GM21619 (cell line): ENCODE data around the gene BCL7B.
"Not testable (repeated sequence)": the region's sequence is repeated elsewhere in the genome, so short reads cannot be mapped to it uniquely, and the experiment has no call there.

ENCODE experiments used
- ATAC-seq: cut with Tn5 transposase; IDR thresholded peaks from one replicate; pipeline ENCODE4 v1.9.1; 2021; ENCODE audit not compliant: unreplicated experiment

BCL7B gene

GRCh38 chr7:73573276-73573675 is 15.8 kb upstream of the BCL7B start:
- ATAC-seq = no peak

DNA sequence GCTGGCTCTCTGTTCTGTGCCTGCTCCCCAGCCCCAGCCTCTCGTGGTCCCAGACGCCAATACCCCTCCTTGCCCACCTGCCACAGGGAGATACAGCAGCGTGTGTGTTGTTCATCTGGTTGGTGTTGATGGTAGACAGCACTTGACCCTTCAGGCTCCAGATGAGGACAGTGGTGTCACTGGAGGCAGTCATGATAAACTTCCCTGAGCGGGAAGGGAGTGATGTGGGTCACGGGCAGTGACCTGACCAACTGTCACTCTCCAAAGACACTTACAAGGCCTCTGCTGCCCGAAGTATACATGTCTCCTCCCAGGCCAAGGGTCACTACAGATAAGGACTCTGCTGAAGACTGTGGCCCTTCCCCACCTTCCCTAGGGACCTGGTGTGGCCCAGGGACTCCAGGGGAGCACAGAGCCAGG is 15.3 kb upstream of the BCL7B start:
- ATAC-seq = no peak

DNA sequence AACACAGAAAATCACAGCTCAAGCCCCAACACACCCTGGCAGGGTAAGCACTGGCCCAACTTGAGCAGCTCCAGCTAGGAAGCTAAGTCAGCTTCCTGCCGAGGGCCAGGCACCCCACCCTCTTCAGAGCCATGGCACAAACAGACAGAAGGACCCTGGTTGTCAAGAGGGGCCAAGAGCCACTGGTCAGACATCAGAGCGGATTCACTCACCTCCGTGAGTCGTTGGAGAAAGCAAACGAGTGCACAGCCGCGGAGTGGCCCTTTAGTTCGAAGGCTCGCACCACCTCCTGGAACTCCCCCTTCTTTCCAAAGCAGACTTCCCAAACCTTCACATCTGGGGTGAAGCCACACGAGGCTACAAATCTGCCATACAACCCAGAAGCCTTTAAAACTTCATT is 13.5 kb upstream of the BCL7B start:
- ATAC-seq = no peak

DNA sequence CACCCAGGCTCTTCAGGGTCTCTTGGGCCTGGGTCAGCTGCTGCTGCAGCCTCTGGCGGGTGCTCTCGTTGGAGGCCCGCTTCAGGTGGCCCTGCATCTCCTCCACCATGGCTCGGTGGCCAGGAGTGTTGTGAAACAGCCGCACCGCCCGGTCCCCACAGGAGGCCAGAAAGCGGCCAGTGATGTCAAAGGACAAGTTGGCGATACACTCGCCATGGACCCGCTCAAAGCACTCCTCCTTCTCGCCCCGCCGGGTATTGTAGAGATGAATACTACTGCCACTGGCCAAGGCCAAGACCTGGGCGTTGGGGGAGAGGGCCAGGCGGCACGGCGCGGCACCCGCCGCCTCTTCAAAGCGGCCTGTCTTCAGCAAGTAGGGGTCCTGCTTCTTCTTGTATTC is 13.0 kb upstream of the BCL7B start:
- no peak for ATAC-seq

- ATAC-seq = no peak
These were observed 11.6 kb upstream of the BCL7B start for GRCh38 chr7:73569042-73569608.

GRCh38 chr7:73567846-73568685 is 10.6 kb upstream of the BCL7B start:
- ATAC-seq = no peak

DNA sequence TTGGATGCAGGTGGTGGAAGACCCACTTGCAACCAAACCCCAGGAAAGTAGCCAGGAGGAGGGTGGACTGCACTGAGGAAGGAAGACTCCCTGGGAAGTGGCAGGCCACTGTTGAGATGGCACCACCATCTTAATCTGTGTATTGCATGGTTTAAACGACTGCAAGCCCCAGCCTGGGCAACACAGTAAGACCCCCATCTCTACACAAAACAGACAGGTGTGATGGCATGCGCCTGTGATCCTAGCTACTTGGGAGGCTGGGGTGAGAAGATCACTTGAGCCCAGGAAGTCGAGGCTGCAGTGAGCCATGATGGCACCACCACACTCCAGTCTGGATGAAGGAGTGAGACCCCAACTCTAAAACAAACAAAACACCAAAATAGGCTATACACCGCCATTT is 9.7 kb upstream of the BCL7B start:
- no peak for ATAC-seq

DNA sequence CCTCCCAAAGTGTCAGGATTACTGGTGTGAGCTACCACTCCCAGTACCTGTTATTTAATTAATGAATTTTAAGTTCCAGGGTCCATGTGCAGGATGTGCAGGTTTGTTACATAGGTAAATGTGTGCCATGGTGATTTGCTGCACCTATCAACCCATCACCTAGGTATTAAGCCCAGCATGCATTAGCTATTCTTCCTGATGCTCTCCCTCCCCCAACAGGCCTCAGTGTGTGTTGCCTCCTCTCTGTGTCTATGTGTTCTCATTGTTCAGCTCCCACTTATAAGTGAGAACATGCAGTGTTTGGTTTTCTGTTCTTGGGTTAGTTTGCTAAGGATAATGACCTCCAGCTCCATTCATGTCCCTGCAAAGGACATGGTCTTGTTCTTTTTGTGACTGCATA is 8.9 kb upstream of the BCL7B start:
- not testable (repeated sequence) for ATAC-seq

DNA sequence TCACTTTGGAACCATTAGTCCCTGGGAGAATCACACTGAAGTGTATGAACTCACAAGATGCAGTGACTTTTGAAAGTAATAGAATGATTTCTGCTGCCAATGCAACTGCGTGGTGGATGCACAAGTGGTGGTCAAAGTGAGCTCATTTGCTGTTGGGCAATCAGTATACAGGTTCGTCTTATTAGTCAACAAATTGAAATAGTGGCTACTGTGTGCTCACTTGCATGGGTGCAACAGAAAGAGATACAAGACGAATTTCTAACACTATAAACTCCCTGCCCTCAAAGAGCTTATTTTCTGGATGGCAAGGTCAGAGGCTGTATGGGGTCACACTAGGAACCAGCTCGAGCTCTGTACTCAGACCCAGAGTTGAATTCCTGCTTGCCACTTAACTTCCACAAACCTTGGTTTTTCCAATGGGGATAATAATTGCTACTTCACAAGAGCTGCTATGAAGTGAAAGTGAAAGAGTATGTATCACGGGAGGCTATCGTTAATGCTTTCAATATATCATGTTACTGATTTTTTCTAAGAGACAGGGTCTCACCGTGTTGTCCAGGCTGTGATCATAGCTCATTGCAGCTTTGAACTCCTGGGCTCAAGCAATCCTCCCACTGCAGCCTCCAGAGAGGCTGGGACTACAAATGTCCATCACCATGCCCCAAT is 8.3 kb upstream of the BCL7B start:
- ATAC-seq = no peak

DNA sequence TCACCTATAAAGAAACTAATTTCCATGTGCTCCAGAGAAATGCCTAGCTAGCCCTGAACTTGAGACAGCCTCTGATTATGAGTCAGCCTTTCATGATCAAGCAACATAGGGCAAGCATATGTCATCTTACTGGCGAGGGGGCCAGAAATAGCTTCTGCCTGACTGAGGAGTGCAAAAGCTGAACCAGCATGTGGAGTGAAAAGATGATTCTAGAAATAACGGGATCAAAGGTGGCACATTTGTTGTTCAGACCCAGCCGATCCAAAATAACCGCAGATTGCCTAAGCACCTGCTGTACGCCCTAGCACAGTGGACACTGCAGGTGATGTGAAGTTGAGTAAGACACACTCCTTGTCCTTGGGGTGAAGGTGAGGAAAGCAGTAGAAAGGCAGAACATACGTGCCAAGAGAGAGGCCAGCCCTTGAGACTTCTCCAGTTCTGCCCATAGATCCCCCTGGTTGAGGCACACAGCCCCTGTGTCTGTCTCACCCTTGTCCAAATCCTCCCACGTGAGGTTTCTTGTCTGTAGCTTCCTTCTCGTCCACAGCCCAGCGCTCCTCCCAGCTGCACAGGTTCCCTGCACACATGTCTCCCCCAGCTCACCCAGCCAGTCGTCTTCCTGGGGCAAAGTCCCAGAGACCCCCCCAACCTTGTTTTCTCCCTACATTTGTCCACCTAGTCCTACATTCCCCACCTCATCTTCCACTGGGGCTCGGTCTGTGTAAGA is 2.8 kb upstream of the BCL7B start:
- ATAC-seq = no peak

GRCh38 chr7:73557108-73557396 is 438 bp downstream of the BCL7B start:
- ATAC-seq = peak; percentile 90

DNA sequence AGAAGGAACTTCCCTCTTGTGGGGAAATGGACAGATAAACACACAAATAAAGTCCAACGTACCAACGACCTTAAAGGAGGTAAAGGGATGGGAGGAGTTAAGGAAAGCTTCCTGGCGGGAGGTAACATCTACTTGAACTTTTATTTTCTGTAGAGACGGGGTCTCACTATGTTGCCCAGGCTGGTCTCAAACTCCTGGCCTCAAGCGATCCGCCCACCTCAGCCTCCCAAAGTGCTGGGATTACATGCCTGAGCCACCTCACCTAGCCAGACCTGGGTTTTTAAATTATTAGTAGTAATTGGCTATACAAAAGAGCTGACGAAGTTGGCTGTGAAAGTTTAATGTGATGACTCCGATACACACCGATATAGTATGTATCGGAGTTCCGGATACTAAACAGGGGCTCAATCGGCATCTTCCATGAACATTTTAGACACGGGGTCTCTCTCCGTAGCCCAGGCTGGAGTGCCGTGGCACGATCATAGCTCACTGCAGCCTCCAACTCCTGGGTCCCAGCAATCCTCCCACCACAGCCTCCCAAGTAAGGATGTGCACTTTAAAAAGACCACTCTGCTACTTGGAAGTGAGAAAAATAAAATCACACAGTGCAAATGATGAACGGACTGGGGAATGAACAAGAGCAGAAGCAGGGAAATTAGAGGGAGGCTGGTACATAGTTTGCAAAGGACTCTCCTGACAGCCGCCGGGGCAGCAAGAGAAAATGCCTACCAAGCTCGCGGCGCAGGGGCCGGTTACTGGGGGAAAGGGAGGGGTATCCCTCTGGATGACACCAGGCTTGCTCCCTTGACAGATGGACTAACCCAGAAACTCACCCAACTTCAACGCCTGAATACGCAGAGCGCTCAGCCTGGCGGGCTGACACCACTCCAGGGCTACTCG is 1.0 kb downstream of the BCL7B start:
- no peak for ATAC-seq

GRCh38 chr7:73555411-73555982 is 2.0 kb downstream of the BCL7B start:
- no peak for ATAC-seq

GRCh38 chr7:73550093-73550492 is 7.4 kb downstream of the BCL7B start:
- not testable (repeated sequence) for ATAC-seq

GRCh38 chr7:73549176-73549575 is 8.3 kb downstream of the BCL7B start:
- ATAC-seq = no peak

- ATAC-seq = no peak
These were observed 9.6 kb downstream of the BCL7B start for GRCh38 chr7:73547841-73548240.

- ATAC-seq = no peak
These were observed 12.8 kb downstream of the BCL7B start for GRCh38 chr7:73544678-73545077.

- ATAC-seq = no peak
These were observed 15.8 kb downstream of the BCL7B start for GRCh38 chr7:73541722-73542121.

DNA sequence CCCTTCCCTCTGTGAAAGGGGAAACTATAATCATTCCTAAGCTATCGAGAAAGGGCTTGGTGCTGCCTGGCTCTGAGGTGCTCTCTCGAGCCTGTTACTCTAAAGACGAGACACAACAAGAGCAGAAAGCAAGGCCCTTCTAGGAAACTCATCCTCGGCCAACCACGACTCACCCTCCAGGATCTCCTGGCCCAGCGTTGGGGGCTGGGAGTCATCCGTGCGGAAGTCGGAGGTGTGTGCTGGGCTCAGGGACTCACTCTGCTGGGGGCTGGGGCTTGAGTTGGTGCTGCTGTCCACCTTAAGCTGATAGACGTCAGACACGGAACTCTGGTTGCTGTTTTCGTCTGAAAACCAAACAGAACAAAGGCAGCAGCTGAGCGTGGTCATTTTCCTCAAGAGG is 17.8 kb downstream of the BCL7B start:
- ATAC-seq = no peak

DNA sequence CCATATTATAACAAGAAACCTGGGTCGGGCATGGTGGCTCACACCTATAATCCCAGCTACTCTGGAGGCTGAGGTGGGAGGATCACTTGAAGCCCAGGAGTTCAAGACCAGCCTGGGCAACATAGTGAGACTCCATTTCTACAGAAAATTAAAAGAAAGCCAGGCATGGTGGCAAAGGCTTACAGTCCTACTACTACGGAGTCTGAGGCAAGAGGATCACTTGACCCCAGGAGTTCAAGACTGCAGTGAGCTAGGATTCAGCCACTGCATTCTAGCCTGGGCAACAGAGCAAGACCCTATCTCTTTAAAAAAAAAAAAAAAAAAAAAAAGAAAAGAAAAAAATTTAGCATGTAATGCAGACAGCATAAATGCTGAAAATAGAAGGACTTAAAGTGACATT is 19.0 kb downstream of the BCL7B start:
- not testable (repeated sequence) for ATAC-seq
